ENCODE measurements around the gene DEPDC5.

Gene DEPDC5

DNA sequence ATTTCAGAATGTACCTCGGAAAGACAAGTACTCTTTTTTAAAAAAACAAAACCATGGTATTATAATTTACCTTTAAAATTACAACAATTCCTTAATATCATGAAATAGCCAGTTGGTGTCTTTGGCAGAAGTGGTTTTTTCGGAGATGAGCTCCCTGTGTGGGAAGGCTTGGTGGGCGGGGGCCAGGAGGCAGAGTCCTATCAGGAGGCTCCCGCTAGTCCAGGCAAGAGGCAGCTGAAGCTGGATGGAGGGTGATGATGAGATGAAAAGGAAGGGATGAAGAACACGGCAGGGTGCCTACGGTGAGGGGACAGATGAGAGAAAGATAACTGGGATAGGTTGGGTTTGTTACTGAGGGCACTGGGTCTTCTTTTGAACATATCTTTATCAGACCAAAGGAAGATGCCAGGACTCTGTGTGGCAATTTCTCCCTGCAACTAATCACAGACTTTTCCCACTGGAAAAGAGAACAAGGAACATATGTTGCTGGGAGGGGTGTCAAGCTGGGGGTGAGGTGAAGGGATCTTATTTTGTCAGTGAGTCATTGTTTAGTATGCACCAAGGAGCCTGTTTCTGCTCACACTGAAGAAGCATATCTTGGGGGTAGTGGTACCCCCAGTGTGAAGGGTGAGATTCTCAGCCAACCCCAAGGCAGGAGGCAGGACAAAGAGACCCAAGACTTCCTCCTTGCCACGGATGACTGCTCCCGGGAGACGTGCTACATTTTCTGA, 99.0 kb downstream of the DEPDC5 start:
- no peak for DNase-seq

DNA sequence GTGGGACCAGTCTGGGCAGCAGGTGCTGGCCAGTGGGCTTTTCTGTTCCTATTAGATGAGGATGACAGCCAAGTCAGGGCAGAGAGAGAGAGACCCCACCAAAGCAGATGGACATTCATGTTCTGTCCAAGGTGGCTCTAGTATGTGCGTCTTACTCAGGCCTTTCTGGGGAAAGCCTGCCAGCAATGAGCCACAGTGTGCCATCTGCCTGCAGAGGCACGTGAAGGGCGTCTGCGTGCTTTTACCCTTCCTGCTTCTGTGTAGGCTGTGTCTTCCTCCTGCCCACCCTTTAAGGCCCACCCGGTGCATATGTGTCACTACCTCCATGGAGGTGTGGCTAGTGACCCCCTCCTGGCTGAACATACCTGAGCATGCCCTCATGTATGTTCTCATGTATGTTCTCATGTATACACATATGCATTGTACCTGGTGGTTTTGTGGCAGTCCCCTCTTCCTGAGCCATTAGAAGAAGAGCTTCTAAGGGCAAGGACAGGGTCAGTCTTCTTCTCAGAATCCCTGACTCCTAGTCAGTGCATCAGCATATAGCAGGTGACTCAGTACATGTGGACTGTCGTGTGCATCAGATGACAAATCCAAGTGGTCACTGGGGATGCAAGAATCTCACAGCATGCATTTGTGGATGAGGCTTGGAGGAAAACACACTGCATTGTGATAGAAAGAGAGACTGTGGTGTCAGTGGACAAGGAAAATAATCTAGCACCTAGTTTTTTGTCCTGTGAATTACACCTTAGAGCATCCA, 100.1 kb downstream of the DEPDC5 start:
- no peak for DNase-seq

DNA sequence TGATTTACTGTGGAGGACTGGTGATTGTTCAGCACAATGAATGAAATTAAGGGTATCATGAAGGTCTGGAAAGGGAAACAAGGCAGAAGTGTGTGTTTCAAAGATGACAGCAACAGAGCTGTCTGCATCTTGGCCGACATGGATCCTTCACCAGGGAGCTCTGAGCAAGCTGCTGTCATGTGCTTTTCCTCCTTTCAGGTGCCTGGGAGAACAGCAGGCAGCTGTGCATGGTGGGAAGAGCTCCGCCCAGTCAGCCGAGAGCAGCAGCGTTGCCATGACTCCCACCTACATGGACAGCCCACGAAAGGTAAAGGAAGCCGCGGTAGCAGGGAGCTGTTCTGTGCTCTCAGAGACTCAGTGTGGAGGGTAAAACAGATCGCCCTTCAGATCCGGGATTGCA, 103.4 kb downstream of the DEPDC5 start:
- DNase-seq = no peak

DNA sequence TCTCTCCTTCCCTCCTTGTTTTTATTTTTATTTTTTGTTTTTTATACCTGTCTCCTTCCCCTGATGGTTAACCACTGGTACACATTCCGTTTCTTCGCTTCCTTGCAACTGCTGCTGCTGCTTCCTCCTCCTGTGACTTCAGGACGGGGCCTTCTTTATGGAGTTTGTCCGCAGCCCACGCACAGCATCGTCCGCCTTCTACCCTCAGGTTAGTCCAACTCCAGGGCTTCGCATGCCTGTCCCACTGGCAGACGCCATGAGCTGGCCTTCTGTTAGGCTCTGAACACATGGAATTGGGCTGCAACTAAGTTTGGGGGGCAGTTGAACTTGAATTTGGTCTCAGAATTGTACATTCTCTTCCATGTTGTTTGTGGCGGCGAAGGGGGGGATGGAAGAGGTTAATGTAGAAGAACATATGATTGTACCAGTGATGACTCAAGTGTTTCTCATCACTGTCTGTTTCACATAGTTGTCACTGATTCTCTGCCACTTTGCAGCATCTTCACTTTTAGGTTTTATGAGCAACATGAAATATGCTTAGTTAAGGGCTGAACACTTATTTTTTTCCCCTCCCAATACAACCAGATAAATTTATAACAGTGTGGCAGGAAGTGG, 107.5 kb downstream of the DEPDC5 start:
- DNase-seq = no peak

DNA sequence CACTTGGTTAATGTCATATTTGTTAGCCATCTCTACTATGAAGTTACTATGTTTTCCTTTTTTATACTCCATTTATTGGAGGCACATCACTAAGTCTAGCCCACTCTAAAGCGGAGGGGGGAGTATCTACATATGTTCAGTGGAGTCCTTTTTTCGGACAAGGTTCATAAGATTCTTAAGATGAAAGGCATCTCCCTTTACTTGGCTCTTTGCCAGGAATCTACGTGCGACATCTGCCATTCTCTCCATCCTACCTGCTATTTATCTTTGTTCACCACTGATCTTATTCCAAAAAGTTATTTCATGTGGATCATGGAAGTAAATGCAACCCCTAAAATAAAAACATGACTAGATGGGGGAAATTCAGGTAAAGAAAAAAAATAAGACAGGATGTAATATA, 113.1 kb downstream of the DEPDC5 start:
- no peak for DNase-seq

DNA sequence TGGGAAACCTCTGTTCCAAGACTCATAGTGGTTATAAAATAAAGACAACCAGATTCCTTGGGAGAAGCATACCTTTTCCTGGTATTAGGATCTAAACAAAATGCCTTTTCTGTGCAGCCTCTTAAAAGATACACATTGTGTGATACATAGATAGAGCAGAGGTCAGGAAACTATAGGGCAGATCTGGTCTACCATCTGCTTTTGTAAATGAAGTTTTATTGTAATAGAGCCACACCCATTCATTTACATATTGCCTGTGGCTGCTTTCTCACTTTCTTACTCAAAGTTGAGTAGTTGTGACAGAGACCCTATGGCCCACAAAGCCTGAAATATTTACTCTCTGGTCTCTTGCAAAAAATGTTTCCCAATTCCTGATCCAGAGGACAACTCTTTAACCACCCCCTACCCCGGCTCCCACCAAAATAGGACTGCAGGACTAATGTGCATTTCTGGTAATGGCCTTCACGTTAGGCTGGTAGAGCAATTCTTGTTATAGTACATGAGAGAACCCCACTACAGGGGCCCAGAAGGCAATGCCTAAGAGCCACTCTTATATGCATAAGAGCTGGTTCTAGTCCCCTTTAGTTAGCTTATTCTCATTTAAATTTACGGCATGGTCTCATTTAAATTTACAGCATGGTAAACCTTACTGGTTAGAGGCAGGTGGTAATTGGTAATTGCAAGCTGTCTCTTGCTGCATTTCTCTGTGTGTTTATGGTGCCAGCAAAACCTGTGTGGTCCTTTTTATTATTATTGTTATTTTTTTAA, 113.8 kb downstream of the DEPDC5 start:
- no peak for DNase-seq

DNA sequence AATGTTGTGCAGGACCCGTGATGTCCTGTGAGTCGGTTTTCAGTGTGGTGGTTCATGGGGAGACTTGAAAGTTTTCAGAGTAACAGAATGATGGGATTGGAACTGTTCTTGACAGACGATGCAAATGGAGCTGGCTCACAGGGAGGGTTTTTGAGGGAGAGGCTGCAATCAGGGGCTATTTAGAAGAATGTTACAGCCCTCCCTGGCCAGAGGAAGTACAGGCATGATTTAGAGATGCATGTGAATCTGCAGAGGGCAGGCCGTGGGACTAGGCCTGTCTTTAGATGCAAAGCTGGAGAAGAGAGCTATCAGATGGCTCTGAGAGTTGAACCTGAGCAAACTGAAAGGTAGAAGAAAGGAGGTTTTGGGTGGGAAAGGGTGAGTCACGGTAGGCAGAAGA, 115.9 kb downstream of the DEPDC5 start:
- no peak for DNase-seq

DNA sequence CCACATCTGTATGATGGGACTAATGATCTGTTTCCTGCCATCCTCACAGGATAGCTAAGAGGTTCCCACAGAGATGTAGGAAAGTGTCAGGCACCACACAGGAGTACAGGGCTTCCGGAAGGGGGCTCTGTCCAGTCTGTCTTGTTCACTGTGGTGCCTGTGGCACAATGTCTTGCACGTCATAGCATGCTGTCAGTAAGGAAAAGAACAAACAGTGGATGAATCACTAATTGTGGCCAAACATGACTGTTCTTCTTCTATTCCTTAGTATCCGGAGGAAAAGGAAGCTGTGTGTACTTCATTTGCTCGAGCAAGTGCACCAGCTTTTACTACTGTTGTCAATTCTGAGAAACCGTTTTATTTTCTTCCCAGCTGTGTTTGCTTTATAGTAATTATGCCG, 117.1 kb downstream of the DEPDC5 start:
- no peak for DNase-seq

DNA sequence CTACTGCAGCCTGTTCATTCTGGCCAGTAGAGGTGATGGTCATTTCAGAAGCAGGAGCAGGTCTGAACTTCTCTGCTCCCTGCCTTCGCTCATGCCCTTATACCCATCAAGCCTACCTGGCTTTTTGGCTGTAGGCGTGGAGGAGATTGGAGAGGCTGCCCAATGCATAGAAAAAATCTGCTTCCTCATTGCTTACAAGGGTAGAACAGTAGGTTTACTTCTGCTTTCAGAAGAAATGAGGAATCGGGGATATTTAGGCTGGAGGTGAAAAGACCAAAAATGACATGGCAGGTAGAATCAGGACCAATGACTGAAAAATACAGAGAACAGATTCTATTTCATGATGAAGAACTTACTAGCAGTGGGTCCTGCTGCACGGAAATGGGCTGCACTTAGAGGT, 117.7 kb downstream of the DEPDC5 start:
- no peak for DNase-seq

DNA sequence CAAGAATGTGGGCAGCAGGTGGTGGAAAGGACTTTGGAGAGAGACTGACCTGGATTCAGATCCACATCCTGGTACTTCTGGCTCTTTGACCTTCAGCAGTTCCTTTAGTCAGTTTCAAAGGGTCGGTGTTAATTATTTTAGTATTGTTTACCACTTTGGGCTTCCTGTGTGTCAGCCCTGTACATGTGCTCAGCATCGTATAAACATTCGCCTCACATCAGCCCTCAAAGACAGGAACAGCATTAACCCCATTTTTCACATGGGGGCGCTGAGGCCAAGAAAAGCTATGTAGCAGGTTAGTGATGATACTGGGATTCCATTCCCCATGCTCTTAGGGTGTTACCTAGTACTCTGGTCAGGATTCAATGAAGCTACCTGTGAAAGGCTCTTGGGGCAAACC, 118.4 kb downstream of the DEPDC5 start:
- DNase-seq = no peak

DNA sequence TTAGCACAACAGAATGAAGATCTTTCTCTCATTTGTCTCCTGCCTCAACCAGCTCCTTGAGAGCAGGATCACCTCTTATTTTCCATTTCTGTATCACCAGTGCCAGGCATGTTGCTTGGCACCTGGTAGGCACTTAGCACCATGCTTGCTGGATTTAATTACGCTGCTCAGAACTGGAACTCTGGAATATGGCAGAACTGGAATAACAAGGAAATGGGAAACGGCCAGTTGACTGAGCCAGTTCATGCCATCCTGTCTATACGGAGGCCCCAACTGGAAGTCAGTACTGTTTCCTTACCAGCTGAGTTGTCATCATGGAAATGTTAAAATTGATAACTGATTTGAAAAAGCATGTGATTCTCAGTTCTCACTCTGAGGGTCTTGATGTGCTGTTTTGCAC, 121.0 kb downstream of the DEPDC5 start:
- no peak for DNase-seq

DNA sequence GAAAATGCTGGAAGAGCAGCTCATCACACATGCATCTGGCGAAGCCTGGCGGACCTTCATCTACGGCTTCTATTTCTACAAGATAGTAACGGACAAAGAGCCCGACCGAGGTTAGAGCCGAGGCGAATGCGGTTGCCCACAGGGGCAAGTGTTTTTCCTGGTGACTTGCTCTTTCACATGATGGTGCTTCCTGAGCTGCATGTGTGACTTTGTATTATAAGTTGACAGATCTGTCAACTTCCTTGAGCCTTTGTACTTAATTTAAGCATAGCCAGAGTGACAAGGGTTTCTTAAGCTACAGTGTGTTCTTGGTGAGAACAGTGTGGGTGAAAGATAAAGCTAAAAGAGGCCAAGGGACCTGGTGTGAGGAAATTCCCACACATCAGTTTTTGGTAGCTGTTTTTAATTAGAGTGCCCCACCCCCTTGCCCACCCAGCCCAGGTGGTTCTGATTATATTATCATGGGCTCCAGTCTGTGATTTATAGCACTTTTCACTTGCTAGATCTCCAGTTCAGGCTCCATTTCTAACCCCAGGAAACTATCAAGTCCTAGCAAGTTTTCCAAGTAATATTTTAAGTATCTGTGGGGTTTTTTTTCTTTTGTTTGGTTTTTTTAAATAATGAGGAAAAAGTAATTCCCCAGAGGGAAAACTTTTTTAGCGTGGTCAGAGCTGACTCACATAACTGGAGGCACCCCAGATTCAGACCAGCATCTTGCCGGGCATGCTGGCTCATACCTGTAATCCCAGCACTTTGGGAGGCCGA, 122.5 kb downstream of the DEPDC5 start:
- no peak for DNase-seq

DNA sequence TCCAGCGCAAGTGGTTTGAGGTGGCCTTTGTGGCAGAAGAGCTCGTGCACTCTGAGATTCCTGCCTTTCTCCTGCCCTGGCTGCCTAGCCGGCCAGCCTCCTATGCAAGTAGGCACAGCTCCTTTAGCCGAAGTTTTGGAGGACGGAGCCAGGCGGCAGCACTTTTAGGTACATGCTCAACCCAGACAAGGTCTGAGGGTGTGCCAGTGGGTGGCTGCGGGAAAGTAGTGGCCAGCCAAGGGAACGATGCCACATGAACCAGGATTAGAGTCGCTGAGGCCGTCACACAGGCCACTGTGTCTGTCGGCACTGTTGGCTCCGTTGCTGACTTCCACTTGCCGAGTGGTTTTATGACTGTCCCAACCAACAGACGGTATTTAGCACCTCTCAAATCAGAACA, 125.8 kb downstream of the DEPDC5 start:
- DNase-seq = no peak

DNA sequence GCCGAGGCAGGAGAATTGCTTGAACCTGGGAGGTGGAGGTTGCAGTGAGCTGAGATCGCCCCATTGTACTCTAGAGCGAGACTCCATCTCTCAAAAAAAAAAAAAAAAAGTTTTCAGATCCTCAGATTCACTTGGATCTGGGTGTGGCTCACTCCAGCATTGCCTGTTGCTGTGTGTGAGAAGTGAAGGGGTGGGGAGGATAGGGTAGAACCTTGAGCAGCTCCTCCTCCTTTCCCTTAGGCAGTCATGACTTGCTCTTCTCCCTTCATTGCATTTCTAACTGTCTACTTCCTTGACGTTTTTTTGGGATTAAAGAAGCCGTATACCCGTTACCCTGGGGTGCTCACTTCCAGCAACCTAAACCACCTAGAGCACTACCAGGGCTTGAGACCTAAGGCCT, 127.4 kb downstream of the DEPDC5 start:
- DNase-seq = no peak

DNA sequence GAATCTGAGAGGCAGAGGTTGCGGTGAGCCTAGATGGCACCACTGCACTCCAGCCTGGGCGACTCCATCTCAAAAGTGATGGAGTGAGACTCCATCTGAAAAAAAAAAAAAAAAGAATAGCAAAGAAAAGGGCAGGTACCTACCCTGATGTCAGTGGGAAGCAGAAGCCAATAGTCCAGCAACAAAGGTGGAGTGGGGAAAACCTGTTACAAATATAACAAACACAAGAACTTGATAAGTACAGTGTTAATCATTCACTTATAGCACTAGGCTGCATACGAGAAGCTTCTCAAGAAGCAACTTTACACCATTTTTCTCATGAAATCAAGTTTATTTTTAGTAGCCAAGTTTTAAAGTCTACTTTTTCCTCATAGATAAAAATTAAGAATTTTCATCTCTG, 128.0 kb downstream of the DEPDC5 start:
- no peak for DNase-seq

DNA sequence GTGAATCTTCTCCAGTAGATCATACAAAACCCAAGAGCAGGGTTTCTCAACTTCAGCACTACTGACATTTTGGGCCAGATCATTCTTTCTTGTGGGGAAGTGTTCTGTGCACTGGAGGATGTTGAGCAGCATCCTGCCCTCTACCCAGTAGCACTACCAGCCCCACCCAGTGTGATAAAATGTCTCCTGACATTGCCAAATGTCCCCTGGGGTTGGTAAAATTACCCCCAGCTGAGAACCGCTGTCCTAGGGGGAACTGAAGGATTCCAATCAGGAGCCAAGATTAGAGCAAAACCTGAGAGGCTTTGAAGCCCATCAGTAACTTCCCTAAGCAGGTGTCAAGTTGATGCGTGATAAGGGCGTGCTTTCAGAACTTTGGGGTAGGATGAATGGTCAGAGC, 129.2 kb downstream of the DEPDC5 start:
- DNase-seq = no peak

DNA sequence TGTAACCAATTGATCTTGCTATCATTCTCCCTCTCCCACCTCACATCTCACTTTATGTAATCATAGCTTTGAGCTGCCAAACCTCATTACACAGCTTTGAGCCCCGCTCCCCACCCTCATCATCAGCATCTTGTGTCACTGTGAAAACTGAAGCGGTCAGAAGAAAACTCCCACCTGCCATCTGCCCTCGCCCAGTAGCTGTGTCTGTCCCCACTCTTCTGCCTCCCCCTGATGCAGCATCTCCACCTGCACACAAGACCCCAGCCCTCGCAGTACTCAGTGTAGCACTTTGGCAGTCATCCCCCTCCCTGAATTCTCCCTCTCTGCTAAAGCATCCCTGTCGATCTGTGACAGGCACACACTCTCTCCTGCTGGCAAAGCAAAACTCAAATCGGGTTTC, 130.2 kb downstream of the DEPDC5 start:
- DNase-seq = no peak

DNA sequence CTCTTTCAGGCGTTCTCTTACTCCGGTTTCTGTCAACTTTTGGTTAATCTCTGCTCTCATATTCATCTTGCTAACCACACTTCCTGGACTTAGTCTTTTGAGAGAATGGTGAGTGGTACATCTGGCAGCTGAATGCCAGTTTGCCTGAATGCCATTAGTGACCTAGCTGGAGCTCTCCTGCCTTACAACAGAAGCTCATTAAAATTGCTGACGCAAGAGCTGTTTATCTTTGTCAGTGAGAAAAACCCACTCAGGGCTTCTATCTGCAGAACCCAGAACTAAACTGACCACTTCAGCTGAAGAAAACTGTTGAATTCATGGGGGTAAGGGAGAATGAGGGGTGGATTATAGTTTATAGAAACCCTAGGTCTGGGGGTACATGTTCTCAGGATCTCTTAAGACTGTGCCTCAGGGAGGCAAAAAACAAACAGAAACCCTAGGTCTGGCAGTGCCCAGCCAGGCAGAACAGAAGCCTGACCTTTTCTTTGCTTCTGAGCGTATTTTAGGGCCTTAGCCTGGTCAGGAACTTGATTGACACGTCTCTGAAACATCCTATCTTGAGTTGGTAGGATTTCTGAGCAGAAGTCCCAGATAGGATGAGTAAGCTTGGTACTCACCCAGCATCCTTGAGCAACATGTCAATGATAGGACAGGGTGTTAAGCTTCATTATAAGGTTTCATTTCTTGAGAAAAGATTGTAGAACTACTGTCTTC, 137.7 kb downstream of the DEPDC5 start:
- DNase-seq = no peak

DNA sequence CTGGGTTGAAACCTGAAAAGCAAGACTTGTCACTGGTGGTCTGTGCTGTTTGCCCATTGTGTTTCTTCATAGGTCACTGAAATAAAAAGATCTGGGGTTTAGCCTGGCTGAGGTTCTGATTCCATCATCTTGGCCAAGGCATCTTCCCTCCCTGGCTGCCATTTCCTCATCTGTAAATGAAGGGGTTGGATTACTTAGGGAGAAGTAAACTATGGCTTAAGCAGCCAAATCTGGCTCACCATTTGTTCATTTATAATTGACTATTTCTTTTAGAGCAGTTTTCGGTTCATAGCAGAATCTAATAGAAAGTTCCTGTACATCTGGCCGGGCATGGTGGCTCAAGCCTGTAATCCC, 138.2 kb downstream of the DEPDC5 start:
- no peak for DNase-seq

DNA sequence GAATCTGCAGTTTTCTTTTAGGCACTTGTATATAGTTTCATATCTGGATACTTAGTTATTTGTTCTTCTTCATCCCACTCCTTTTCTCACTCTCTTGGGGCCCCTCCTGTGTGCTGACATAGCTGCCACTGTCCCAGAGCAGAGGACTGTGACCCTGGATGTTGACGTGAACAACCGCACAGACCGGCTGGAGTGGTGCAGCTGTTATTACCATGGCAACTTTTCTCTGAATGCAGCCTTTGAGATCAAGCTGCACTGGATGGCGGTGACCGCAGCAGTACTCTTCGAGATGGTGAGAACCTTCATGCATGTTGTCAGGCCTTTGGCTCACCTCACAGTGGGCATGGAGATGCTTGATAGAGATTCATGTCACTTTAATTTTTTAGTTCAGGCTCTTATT, 139.6 kb downstream of the DEPDC5 start:
- DNase-seq = no peak

DNA sequence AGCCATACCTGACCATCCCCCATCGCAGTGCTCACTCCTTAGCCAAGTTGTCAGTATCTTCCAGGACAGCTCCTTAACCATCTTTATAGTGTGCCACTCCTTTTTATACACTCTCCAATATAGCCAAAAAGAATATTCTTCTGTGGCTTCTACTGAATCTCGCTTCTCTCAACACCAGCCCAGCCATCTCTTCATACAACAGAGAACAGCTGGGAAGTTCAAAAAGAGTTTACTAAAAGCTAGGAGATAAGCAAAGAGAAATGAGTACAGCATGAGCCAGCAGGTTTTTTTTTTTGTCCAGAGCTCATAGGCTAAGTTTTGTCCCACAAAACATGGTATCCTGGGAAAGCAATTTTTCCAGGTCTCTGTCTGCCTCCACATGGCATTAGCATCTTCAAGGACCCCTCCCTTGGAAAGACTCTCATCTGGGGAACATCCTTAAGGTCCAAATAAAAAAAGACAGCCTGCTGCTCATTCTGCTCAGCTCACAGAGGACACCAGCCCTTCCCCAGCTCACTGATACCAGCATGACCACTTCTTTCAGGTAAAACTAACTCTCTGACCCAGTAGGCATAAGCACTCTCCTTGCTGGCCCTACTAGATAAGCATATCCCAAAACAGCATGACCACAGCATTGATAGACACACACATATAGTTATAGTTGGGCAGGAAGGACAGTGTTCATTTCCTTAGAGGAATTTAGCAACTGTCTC, 141.7 kb downstream of the DEPDC5 start:
- no peak for DNase-seq

DNA sequence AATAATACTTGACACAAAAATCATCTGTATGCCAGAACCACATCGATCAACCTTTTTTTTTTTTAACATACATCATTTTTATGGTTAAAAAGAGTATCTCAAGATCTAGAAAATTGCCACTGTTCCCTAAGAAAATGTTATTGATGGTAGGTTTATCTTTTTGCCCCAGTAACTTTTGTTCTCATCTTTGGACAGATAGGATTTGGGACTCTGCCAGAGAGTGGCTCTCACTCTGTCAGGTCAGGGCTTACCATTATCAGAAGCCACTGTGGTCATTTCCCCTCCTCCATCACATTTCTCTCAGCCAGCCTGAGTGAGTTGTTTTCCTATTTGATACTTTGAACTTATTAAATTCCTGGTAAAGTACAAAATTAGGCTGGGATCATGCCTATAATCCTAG, 142.7 kb downstream of the DEPDC5 start:
- no peak for DNase-seq
